IMR-90 (cell line): Measurements from ENCODE around the gene PTPRN2. TPM values are rescaled to one million over a fixed set of nuclear protein-coding genes. Genes with fewer than 3 reads are reported as not detected.

Source experiments
- ATAC-seq: fragments of 200-7000 bp; cut with Tn5 transposase; 2 replicates; pipeline ENCODE4 v1.9.1; 2020; ENCODE audit warnings: low read depth, mild to moderate bottlenecking, moderate library complexity
- BruUV-seq: library from RNA; stranded (reverse); fragments of 400-500 nt; replicated peaks from 2 replicates; lab custom pipeline; 2021; lab: Mats Ljungman, UMichigan
- CTCF ChIA-PET: fragments of 300-600 bp; formaldehyde crosslinking; extraction: SDS; loops from one replicate; lab custom pipeline; 2021; ENCODE audit warnings: antibody characterized with exemption; lab: Yijun Ruan, JAX
- POLR2A ChIA-PET: fragments of 300-600 bp; sonication (Branson Sonifier 250); formaldehyde crosslinking; loops from one replicate; lab custom pipeline; 2022; ENCODE audit warnings: antibody characterized with exemption; ENCODE audit not compliant: unreplicated experiment; lab: Charles Lee
- DNase-seq: peaks from one replicate; pipeline ENCODE4 v3.0.0; 2013
- H2AFZ ChIP-seq: replicated peaks from 2 replicates; pipeline ENCODE3; 2013; ENCODE audit warnings: low read length, mild to moderate bottlenecking; ENCODE audit not compliant: poor library complexity
- H2AK5ac ChIP-seq: 2 replicates; pipeline ENCODE4 v1.6.1; 2013; ENCODE audit warnings: low read depth, low read length, inconsistent platforms
- H2AK9ac ChIP-seq: replicated peaks from 2 replicates; pipeline ENCODE3; 2013; ENCODE audit warnings: mild to moderate bottlenecking, low read depth, low read length, moderate library complexity; ENCODE audit not compliant: poor library complexity
- H2BK120ac ChIP-seq: 2 replicates; pipeline ENCODE4 v1.6.1; 2013; ENCODE audit warnings: low read depth, low read length, inconsistent platforms
- H2BK15ac ChIP-seq: 3 replicates; pipeline ENCODE4 v1.6.1; 2013; ENCODE audit warnings: low read depth, low read length, inconsistent platforms
- H2BK20ac ChIP-seq: 2 replicates; pipeline ENCODE4 v1.6.1; 2013; ENCODE audit warnings: low read depth, mild to moderate bottlenecking, inconsistent platforms, low read length, moderate library complexity
- H2BK5ac ChIP-seq: 2 replicates; pipeline ENCODE4 v1.6.1; 2013; ENCODE audit warnings: mild to moderate bottlenecking, low read depth, low read length, inconsistent platforms; ENCODE audit not compliant: poor library complexity, severe bottlenecking
- H3K14ac ChIP-seq: replicated peaks from 2 replicates; pipeline ENCODE4 v1.6.1; 2013; ENCODE audit warnings: low read depth, low read length, inconsistent platforms
- H3K18ac ChIP-seq: 2 replicates; pipeline ENCODE4 v1.6.1; 2013; ENCODE audit warnings: low read depth, low read length, control low read depth
- H3K23ac ChIP-seq: 2 replicates; pipeline ENCODE4 v1.6.1; 2013; ENCODE audit warnings: low read depth, low read length, inconsistent platforms
- H3K27ac ChIP-seq: 2 replicates; pipeline ENCODE4 v1.5.1; 2013; ENCODE audit warnings: mild to moderate bottlenecking, control low read depth, low read length; ENCODE audit not compliant: insufficient read depth
- H3K27me3 ChIP-seq: 2 replicates; pipeline ENCODE4 v1.6.1; 2013; ENCODE audit warnings: low read length; ENCODE audit not compliant: control insufficient read depth, insufficient read depth
- H3K36me3 ChIP-seq: 2 replicates; pipeline ENCODE4 v1.6.1; 2013; ENCODE audit warnings: low read length, mixed read lengths; ENCODE audit not compliant: control insufficient read depth, insufficient read depth
- H3K4ac ChIP-seq: 2 replicates; pipeline ENCODE4 v1.6.1; 2013; ENCODE audit warnings: low read depth, low read length, inconsistent platforms
- H3K4me1 ChIP-seq: 2 replicates; pipeline ENCODE4 v1.6.1; 2013; ENCODE audit warnings: low read length, mixed read lengths; ENCODE audit not compliant: control insufficient read depth, insufficient read depth
- H3K4me2 ChIP-seq: 2 replicates; pipeline ENCODE4 v1.6.1; 2013; ENCODE audit warnings: low read depth, mild to moderate bottlenecking, control low read depth, low read length, moderate library complexity
- H3K4me3 ChIP-seq: 2 replicates; pipeline ENCODE4 v1.5.1; 2013; ENCODE audit warnings: low read depth, mild to moderate bottlenecking, control low read depth, low read length, moderate library complexity; ENCODE audit not compliant: insufficient read depth
- H3K56ac ChIP-seq: 2 replicates; pipeline ENCODE4 v1.6.1; 2013; ENCODE audit warnings: low read length, inconsistent platforms; ENCODE audit not compliant: insufficient read depth; ENCODE audit errors: extremely low read depth
- H3K79me1 ChIP-seq, 2 experiments: 2 replicates each; pipeline ENCODE4 v1.6.1; 2013; ENCODE audit warnings: low read length in 2 of 2, inconsistent platforms in 1 of 2, low read depth in 1 of 2
- H3K9ac ChIP-seq: 2 replicates; pipeline ENCODE4 v1.6.1; 2013; ENCODE audit warnings: low read depth, low read length, control low read depth
- H3K9me1 ChIP-seq: 2 replicates; pipeline ENCODE4 v1.6.1; 2013; ENCODE audit warnings: low read length, inconsistent platforms; ENCODE audit not compliant: insufficient read depth
- H3K9me3 ChIP-seq: 2 replicates; pipeline ENCODE4 v1.6.1; 2013; ENCODE audit warnings: low read length; ENCODE audit not compliant: control insufficient read depth, insufficient read depth
- H4K20me1 ChIP-seq: 2 replicates; pipeline ENCODE4 v1.6.1; 2013; ENCODE audit warnings: low read length, inconsistent platforms; ENCODE audit not compliant: insufficient read depth
- H4K5ac ChIP-seq: 2 replicates; pipeline ENCODE4 v1.6.1; 2013; ENCODE audit warnings: mild to moderate bottlenecking, low read depth, low read length, control low read depth
- H4K8ac ChIP-seq, 2 experiments: 2 replicates each; pipeline ENCODE4 v1.6.1; 2013; ENCODE audit warnings: low read depth in 2 of 2, low read length in 2 of 2, control low read depth in 1 of 2, inconsistent platforms in 1 of 2
- H4K91ac ChIP-seq: 2 replicates; pipeline ENCODE4 v1.6.1; 2013; ENCODE audit warnings: low read depth, low read length, inconsistent platforms; ENCODE audit not compliant: insufficient read depth
- CEBPB ChIP-seq: IDR thresholded peaks from 2 replicates; pipeline ENCODE4 v1.6.1; 2012; ENCODE audit warnings: low read depth, low read length, improper control_type of control experiment
- CTCF ChIP-seq: conservative IDR thresholded peaks from 2 replicates; pipeline ENCODE4 v1.5.1; 2012; ENCODE audit warnings: mild to moderate bottlenecking, low read depth, low read length, improper control_type of control experiment
- ELK1 ChIP-seq: fragments of 150-350 bp; IDR thresholded peaks from 2 replicates; pipeline ENCODE4 v1.6.1; 2016; ENCODE audit warnings: low read depth, mild to moderate bottlenecking, low read length, moderate library complexity, borderline replicate concordance
- FOS ChIP-seq: fragments of 150-350 bp; IDR thresholded peaks from 2 replicates; pipeline ENCODE4 v1.6.1; 2016; ENCODE audit warnings: low read depth, low read length
- MAZ ChIP-seq: IDR thresholded peaks from 2 replicates; pipeline ENCODE4 v1.6.1; 2012; ENCODE audit warnings: low read depth, mild to moderate bottlenecking, low read length, improper control_type of control experiment, moderate library complexity, borderline replicate concordance
- POLR2A ChIP-seq: IDR thresholded peaks from 2 replicates; pipeline ENCODE4 v1.6.1; 2012; ENCODE audit warnings: mild to moderate bottlenecking, low read depth, low read length
- RCOR1 ChIP-seq: IDR thresholded peaks from 2 replicates; pipeline ENCODE4 v1.6.1; 2012; ENCODE audit warnings: mild to moderate bottlenecking, low read length, improper control_type of control experiment; ENCODE audit not compliant: insufficient replicate concordance
- RFX5 ChIP-seq: IDR thresholded peaks from 2 replicates; pipeline ENCODE4 v1.8.0; 2012; ENCODE audit warnings: low read depth, mild to moderate bottlenecking, low read length, moderate library complexity
- SMC3 ChIP-seq: fragments of 150-350 bp; IDR thresholded peaks from 2 replicates; pipeline ENCODE4 v1.6.1; 2016; ENCODE audit warnings: low read depth, mild to moderate bottlenecking, antibody characterized with exemption, low read length, moderate library complexity
- USF2 ChIP-seq: fragments of 150-350 bp; IDR thresholded peaks from 2 replicates; pipeline ENCODE4 v1.6.1; 2017; ENCODE audit warnings: mild to moderate bottlenecking, antibody characterized with exemption, low read length, low read depth
- WGBS, 2 experiments: methylation state at CpG; one replicate each; pipeline versions ENCODE4 v1.1.5 to v1.1.7; 2013; ENCODE audit warnings: missing lambda C conversion rate in 2 of 2; ENCODE audit not compliant: insufficient read length in 1 of 2; ENCODE audit errors: extremely low coverage in 2 of 2; 5-methylcytosine and 5-hydroxymethylcytosine counted together
- dilution Hi-C: fragments of 300-500 bp; cut with HindIII; formaldehyde crosslinking; loops from one replicate; pipeline ENCODE4 v1.14.3; 2018; ENCODE audit warnings: low sequenced_read_pairs; ENCODE audit not compliant: unreplicated experiment
- in situ Hi-C: fragments of 300-500 bp; cut with MboI; formaldehyde crosslinking; loops from 3 replicates; pipeline ENCODE4 v1.14.3; 2019; ENCODE audit warnings: low sequenced_read_pairs, inconsistent platforms, mixed read lengths
- intact Hi-C: fragments of 100-400 bp; cut with micrococcal nuclease; formaldehyde crosslinking; loops from 2 replicates; pipeline ENCODE4 v1.10.0; 2022
- polyA plus RNA-seq, 3 experiments: library from polyadenylated mRNA; depleted of rRNA; stranded (reverse); fragments of >200 nt; gene quantifications; 2 replicates each; pipeline ENCODE4 v1.2.3, GENCODE V29; 2012; ENCODE audit warnings: low replicate concordance in 1 of 3
- total RNA-seq: library from RNA; depleted of rRNA; stranded (reverse); fragments of >200 nt; gene quantifications from 2 replicates; pipeline ENCODE4 v1.2.3, GENCODE V29; 2012

The PTPRN2 gene
- total and polyA plus RNA-seq, 2 of the 4 experiments (the other 2 are of a cell fraction): 0.03 TPM; not detected in 1

- TF ChIP-seq CEBPB: no peak
- no peak for TF ChIP-seq POLR2A
Observed at GRCh38 chr7:157671358-157672255, 916.0 kb downstream of the PTPRN2 start (continued).

GRCh38 chr7:157670490-157671357 lies 916.9 kb downstream of the PTPRN2 start:
- Histone ChIP-seq H3K4me2 (no peak overlapping the region), H3K4me1 (no peaks in the 10 kb centered on the region), H3K18ac (no peak overlapping the region), H2BK5ac (no peak overlapping the region), H2BK120ac (no peak overlapping the region), H3K27ac (no peak overlapping the region), H3K79me1 (no peaks in the 10 kb centered on the region), H4K91ac (no peak overlapping the region), H2AK9ac (no peak overlapping the region), H4K5ac (no peak overlapping the region), H4K20me1 (no peaks in the 10 kb centered on the region), H3K27me3 (no peaks in the 10 kb centered on the region), H3K9me3 (peaks cover 61% of the 10 kb centered on the region), H3K9me1 (no peaks in the 10 kb centered on the region), H3K56ac (no peak overlapping the region), H3K23ac (no peak overlapping the region), H2BK15ac (no peak overlapping the region), H3K14ac (no peak overlapping the region), H4K8ac (no peak overlapping the region), H3K36me3 (no peaks in the 10 kb centered on the region), H2AFZ (no peak overlapping the region), H3K4ac (no peak overlapping the region), H3K4me3 (no peak overlapping the region), H2BK20ac (no peak overlapping the region), H2AK5ac (no peak overlapping the region), H3K9ac (no peak overlapping the region)
- DNase-seq: no peak
- in situ Hi-C loops: no loop called here
- CTCF ChIA-PET: no interaction called here
- intact Hi-C loops: no loop called here
- POLR2A ChIA-PET: no interaction called here
- no TSS peak for BruUV-seq
- dilution Hi-C loops: no loop called here
- no peak for ATAC-seq
- WGBS, 2 experiments: 26% methylated on average over 9 of the region's 22 CpGs; no CpG with 5 or more reads in 1 of the 2 experiments
- TF ChIP-seq SMC3: no peak
- TF ChIP-seq RCOR1: no peak
- TF ChIP-seq USF2: no peak
- no peak for TF ChIP-seq RFX5
- TF ChIP-seq CTCF: no peak
- no peak for TF ChIP-seq FOS
- no peak for TF ChIP-seq ELK1
- no peak for TF ChIP-seq CEBPB
- no peak for TF ChIP-seq MAZ
